SH-SY5Y (cell line): ENCODE results near the gene NME4.

Experiments used
- GATA2 ChIP-seq: IDR thresholded peaks from 2 replicates; pipeline ENCODE4 v1.6.1; 2011; ENCODE audit warnings: mild to moderate bottlenecking, low read depth, low read length
- GATA3 ChIP-seq: IDR thresholded peaks from 2 replicates; pipeline ENCODE4 v1.6.1; 2011; ENCODE audit warnings: low read depth, mild to moderate bottlenecking, low read length, moderate library complexity

- TF ChIP-seq GATA2 (no peak), GATA3 (no peak)
These were observed 23.0 kb upstream of the NME4 start for GRCh38 chr16:373848-374615.
